ENCODE data around the gene PEPD. TPM values are rescaled to one million over a fixed set of nuclear protein-coding genes. Genes with fewer than 3 reads are reported as not detected.

The PEPD gene
- total and polyA plus RNA-seq, 2 donors (not counting 3 experiments of a cell fraction or from before 2014, with no cell fraction given) = 73.7 to 126 TPM

DNA sequence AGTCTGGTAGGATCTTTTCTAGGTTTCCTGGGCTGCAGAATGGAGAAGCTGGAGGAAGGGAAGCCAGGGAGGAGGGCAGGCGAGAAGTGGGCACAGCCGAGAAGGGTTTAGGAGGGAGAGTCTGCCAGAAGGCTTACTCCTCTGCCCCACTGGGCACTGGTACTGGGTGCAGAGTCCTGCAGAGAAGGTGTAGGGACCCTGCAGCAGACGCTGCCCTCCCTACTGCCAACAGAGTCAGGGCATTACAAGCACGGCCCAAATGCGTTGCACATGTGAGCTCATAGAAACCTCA is 726 bp upstream of the PEPD start:
- Histone ChIP-seq H3K27me3 (ENCODE audit: control insufficient read depth in 2 of 2, insufficient read depth in 2 of 2, low read length in 2 of 2) (no peaks in the 10 kb centered on the region), H3K4me1 (ENCODE audit: control insufficient read depth, extremely low read depth, insufficient read depth, low read length) (peaks cover 9% of the 10 kb centered on the region), H3K9me3 (replicated peaks; ENCODE audit: control insufficient read depth, insufficient read depth, low read length) (no peaks in the 10 kb centered on the region), H3K4me3 (replicated peaks in 1 of 3; ENCODE audit: insufficient read depth in 1 of 3, low read depth in 1 of 3, low read length in 3 of 3) (no peak overlapping the region), H3K9ac (replicated peaks; ENCODE audit: extremely low read depth, insufficient read depth, low read length) (no peak overlapping the region), H4K20me1 (replicated peaks; ENCODE audit: control insufficient read depth, extremely low read depth, insufficient read depth, low read length) (no peaks in the 10 kb centered on the region), H2AFZ (ENCODE audit: low read depth, low read length) (peak overlapping the region; percentile 96), H3K36me3 (ENCODE audit: control insufficient read depth in 2 of 2, extremely low read depth in 1 of 2, insufficient read depth in 2 of 2, low read length in 2 of 2) (no peaks in the 10 kb centered on the region), H3K9me1 (replicated peaks; ENCODE audit: control insufficient read depth, extremely low read depth, insufficient read depth, low read length) (no peaks in the 10 kb centered on the region), H3K27ac (ENCODE audit: insufficient read depth, low read depth, low read length) (no peak overlapping the region), H3K79me2 (ENCODE audit: control insufficient read depth, insufficient read depth, low read length) (peaks cover 6% of the 10 kb centered on the region), H3K4me2 (ENCODE audit: insufficient read depth, low read length) (no peak overlapping the region)
- intact Hi-C loops (cut with micrococcal nuclease) (no loop called here), dilution Hi-C loops (cut with MboI; ENCODE audit: extremely low pct_ligation_motif_present, low sequenced_read_pairs) (no loop called here)
- no peak for DNase-seq (ENCODE audit: low read depth, low spot score)
- ChIA-PET CTCF (interaction anchor here (1.0 to 5.6 kb wide), 5 partner anchors 49 to 287 kb away, joined by 3 to 39 read pairs (median 5); no protein-coding TSS in a partner anchor), POLR2A (interaction anchor here (0.7 to 1.4 kb wide), 4 partner anchors 12 to 148 kb away, joined by 3 to 7 read pairs (median 4); no protein-coding TSS in a partner anchor)
- no peak for FAIRE-seq
- no peak for TF ChIP-seq FOS (IDR thresholded peaks at IDR 0.05; ENCODE audit: borderline replicate concordance, insufficient read depth, low read length)
- TF ChIP-seq, protein P1, sequence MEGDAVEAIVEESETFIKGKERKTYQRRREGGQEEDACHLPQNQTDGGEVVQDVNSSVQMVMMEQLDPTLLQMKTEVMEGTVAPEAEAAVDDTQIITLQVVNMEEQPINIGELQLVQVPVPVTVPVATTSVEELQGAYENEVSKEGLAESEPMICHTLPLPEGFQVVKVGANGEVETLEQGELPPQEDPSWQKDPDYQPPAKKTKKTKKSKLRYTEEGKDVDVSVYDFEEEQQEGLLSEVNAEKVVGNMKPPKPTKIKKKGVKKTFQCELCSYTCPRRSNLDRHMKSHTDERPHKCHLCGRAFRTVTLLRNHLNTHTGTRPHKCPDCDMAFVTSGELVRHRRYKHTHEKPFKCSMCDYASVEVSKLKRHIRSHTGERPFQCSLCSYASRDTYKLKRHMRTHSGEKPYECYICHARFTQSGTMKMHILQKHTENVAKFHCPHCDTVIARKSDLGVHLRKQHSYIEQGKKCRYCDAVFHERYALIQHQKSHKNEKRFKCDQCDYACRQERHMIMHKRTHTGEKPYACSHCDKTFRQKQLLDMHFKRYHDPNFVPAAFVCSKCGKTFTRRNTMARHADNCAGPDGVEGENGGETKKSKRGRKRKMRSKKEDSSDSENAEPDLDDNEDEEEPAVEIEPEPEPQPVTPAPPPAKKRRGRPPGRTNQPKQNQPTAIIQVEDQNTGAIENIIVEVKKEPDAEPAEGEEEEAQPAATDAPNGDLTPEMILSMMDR (IDR thresholded peaks at IDR 0.05; ENCODE audit: extremely low read depth in 1 of 2, insufficient read depth in 1 of 2, low read depth in 1 of 2, low read length in 2 of 2) = no peak
- TF ChIP-seq MYC (IDR thresholded peaks at IDR 0.05; ENCODE audit: low read depth, low read length) = no peak
- TF ChIP-seq POLR2AphosphoS5 (IDR thresholded peaks at IDR 0.05; ENCODE audit: insufficient read depth, low read depth, low read length) = no peak
- TF ChIP-seq POLR2A (IDR thresholded peaks at IDR 0.05; ENCODE audit: low read depth, low read length) = no peak
- TF ChIP-seq EZH2 (IDR thresholded peaks at IDR 0.05; ENCODE audit: borderline replicate concordance, low read depth, low read length, severe bottlenecking) = no peak
- no peak for TF ChIP-seq JUN (IDR thresholded peaks at IDR 0.05; ENCODE audit: borderline replicate concordance, insufficient read depth, insufficient read length, low read depth)
- TF ChIP-seq, protein P2, sequence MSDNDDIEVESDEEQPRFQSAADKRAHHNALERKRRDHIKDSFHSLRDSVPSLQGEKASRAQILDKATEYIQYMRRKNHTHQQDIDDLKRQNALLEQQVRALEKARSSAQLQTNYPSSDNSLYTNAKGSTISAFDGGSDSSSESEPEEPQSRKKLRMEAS (IDR thresholded peaks at IDR 0.05; ENCODE audit: insufficient read depth, insufficient read length) = no peak
- no peak for TF ChIP-seq GATA2 (IDR thresholded peaks at IDR 0.05; ENCODE audit: insufficient read depth, insufficient read length, low read depth, low read length)
- no TSS peak for BruUV-seq (replicated peaks)
